H1 (cell line): ENCODE results near the gene MCF2L2. TPM values are rescaled to one million over a fixed set of nuclear protein-coding genes. Genes with fewer than 3 reads are reported as not detected.

ENCODE experiments used
- CTCF ChIA-PET: fragments of 300-600 bp; sonication (Branson Sonifier 250); formaldehyde crosslinking; loops from one replicate; lab custom pipeline; 2021; ENCODE audit not compliant: partially characterized antibody; lab: Charles Lee
- POLR2A ChIA-PET: fragments of 300-600 bp; sonication (Branson Sonifier 250); formaldehyde crosslinking; loops from one replicate; lab custom pipeline; 2021; ENCODE audit warnings: inconsistent platforms; ENCODE audit not compliant: partially characterized antibody; lab: Charles Lee
- DNase-seq, 2 experiments: peaks; one replicate each; pipeline versions ENCODE4 v3.0.0 to v3.0.0-alpha.2; 2010 to 2022; ENCODE audit warnings: low spot score in 2 of 2, low read depth in 1 of 2, mixed read lengths in 1 of 2
- FAIRE-seq: peaks from 2 replicates; lab custom pipeline; 2011; peaks lifted over from hg19 to GRCh38; lab: Jason Lieb, UNC
- H2AFZ ChIP-seq: 2 replicates; pipeline ENCODE4 v1.8.1; 2012; ENCODE audit warnings: low read length, inconsistent platforms
- H2AK5ac ChIP-seq: 2 replicates; pipeline ENCODE4 v1.6.1; 2013; ENCODE audit warnings: low read depth, low read length
- H2BK120ac ChIP-seq: replicated peaks from 2 replicates; pipeline ENCODE3; 2013; ENCODE audit warnings: low read depth, low read length, inconsistent platforms
- H2BK12ac ChIP-seq: 2 replicates; pipeline ENCODE4 v1.6.1; 2013; ENCODE audit warnings: low read depth, low read length
- H2BK15ac ChIP-seq: 2 replicates; pipeline ENCODE4 v1.6.1; 2013; ENCODE audit warnings: low read length
- H2BK20ac ChIP-seq: 2 replicates; pipeline ENCODE4 v1.6.1; 2013; ENCODE audit warnings: low read length
- H2BK5ac ChIP-seq: 2 replicates; pipeline ENCODE4 v1.6.1; 2013; ENCODE audit warnings: low read depth, low read length
- H3K14ac ChIP-seq: 2 replicates; pipeline ENCODE4 v1.6.1; 2013; ENCODE audit warnings: inconsistent platforms; ENCODE audit not compliant: insufficient read length
- H3K18ac ChIP-seq: 2 replicates; pipeline ENCODE4 v1.6.1; 2013; ENCODE audit warnings: low read length; ENCODE audit errors: extremely low read depth
- H3K23ac ChIP-seq: 2 replicates; pipeline ENCODE4 v1.6.1; 2013; ENCODE audit warnings: inconsistent platforms; ENCODE audit not compliant: insufficient read length
- H3K23me2 ChIP-seq: 2 replicates; pipeline ENCODE4 v1.6.1; 2013; ENCODE audit warnings: low read depth, low read length
- H3K27ac ChIP-seq: 2 replicates; pipeline ENCODE4 v1.6.1; 2011; ENCODE audit warnings: low read depth, low read length, inconsistent platforms
- H3K27me3 ChIP-seq, 4 experiments: replicated peaks in 1 of 4; 1 replicate in 1 of 4; 2 replicates in 3 of 4; pipeline versions ENCODE4 v1.6.1 to v1.8.1; 2011 to 2013; ENCODE audit warnings: low read length in 3 of 4, mild to moderate bottlenecking in 3 of 4, inconsistent platforms in 2 of 4, mixed read lengths in 2 of 4, moderate library complexity in 1 of 4; ENCODE audit not compliant: control insufficient read depth in 3 of 4, insufficient read depth in 3 of 4; ENCODE audit errors: extremely low read depth in 1 of 4
- H3K36me3 ChIP-seq, 4 experiments: 2 replicates each; pipeline versions ENCODE4 v1.6.1 to v1.8.1; 2011 to 2013; ENCODE audit warnings: mild to moderate bottlenecking in 4 of 4, low read length in 3 of 4, moderate library complexity in 2 of 4, control low read depth in 1 of 4, inconsistent platforms in 1 of 4; ENCODE audit not compliant: insufficient read depth in 4 of 4, control insufficient read depth in 2 of 4
- H3K4ac ChIP-seq: replicated peaks from 2 replicates; pipeline ENCODE3; 2013; ENCODE audit warnings: low read length, low read depth, mixed read lengths, inconsistent platforms; ENCODE audit not compliant: insufficient read length
- H3K4me1 ChIP-seq, 4 experiments: replicated peaks in 1 of 4; 1 replicate in 1 of 4; 2 replicates in 3 of 4; pipeline versions ENCODE4 v1.6.1 to v1.8.1; 2011 to 2013; ENCODE audit warnings: low read length in 3 of 4, inconsistent platforms in 2 of 4, mixed read lengths in 1 of 4; ENCODE audit not compliant: insufficient read depth in 4 of 4, control insufficient read depth in 3 of 4
- H3K4me2 ChIP-seq, 2 experiments: 2 replicates each; pipeline versions ENCODE4 v1.6.1 to v1.8.1; 2011 to 2013; ENCODE audit warnings: low read depth in 2 of 2, low read length in 2 of 2, control low read depth in 1 of 2, inconsistent platforms in 1 of 2, mild to moderate bottlenecking in 1 of 2; ENCODE audit not compliant: insufficient read depth in 1 of 2
- H3K4me3 ChIP-seq, 4 experiments: fragments of 200-600, 300-600 bp in 1 of 4; sonication (generic), shearing (Covaris generic), sonication (Bioruptor Twin) in 1 of 4; 2 replicates each; pipeline versions ENCODE4 v1.5.1 to v1.8.1; 2011 to 2016; ENCODE audit warnings: low read length in 4 of 4, low read depth in 3 of 4, control low read depth in 2 of 4, inconsistent platforms in 2 of 4, mild to moderate bottlenecking in 2 of 4, mixed read lengths in 1 of 4, moderate library complexity in 1 of 4; ENCODE audit not compliant: insufficient read depth in 2 of 4; ENCODE audit errors: extremely low read depth in 1 of 4
- H3K56ac ChIP-seq: replicated peaks from 2 replicates; pipeline ENCODE3; 2013; ENCODE audit warnings: low read depth, mild to moderate bottlenecking, mixed read lengths, low read length, inconsistent platforms; ENCODE audit not compliant: insufficient read length
- H3K79me1 ChIP-seq: 2 replicates; pipeline ENCODE4 v1.6.1; 2013; ENCODE audit warnings: low read depth, low read length, control low read depth
- H3K79me2 ChIP-seq, 2 experiments: 2 replicates each; pipeline versions ENCODE4 v1.6.1 to v1.8.1; 2012 to 2013; ENCODE audit warnings: low read length in 2 of 2, mild to moderate bottlenecking in 2 of 2, inconsistent platforms in 1 of 2; ENCODE audit not compliant: insufficient read depth in 2 of 2, control insufficient read depth in 1 of 2
- H3K9ac ChIP-seq, 4 experiments: replicated peaks in 1 of 4; 1 replicate in 1 of 4; 2 replicates in 3 of 4; pipeline versions ENCODE4 v1.6.1 to v1.8.1; 2011 to 2013; ENCODE audit warnings: low read depth in 3 of 4, low read length in 3 of 4, control low read depth in 2 of 4, mild to moderate bottlenecking in 2 of 4, moderate library complexity in 2 of 4, inconsistent platforms in 1 of 4; ENCODE audit errors: extremely low read depth in 1 of 4
- H3K9me3 ChIP-seq, 2 experiments: 2 replicates each; pipeline versions ENCODE4 v1.6.1 to v1.8.1; 2012 to 2013; ENCODE audit warnings: mild to moderate bottlenecking in 2 of 2, moderate library complexity in 2 of 2, control low read depth in 1 of 2, inconsistent platforms in 1 of 2, low read depth in 1 of 2, low read length in 1 of 2, mixed read lengths in 1 of 2; ENCODE audit not compliant: insufficient read depth in 2 of 2
- H4K20me1 ChIP-seq, 2 experiments: replicated peaks in 1 of 2; 2 replicates each; pipeline versions ENCODE3 to v1.8.1; 2011 to 2013; ENCODE audit warnings: inconsistent platforms in 2 of 2, low read length in 2 of 2, mild to moderate bottlenecking in 1 of 2; ENCODE audit not compliant: insufficient read depth in 2 of 2, control insufficient read depth in 1 of 2
- H4K5ac ChIP-seq: 2 replicates; pipeline ENCODE4 v1.6.1; 2013; ENCODE audit warnings: low read length, low read depth, mixed read lengths, inconsistent platforms; ENCODE audit not compliant: insufficient read length
- H4K8ac ChIP-seq: 2 replicates; pipeline ENCODE4 v1.8.0; 2013; ENCODE audit warnings: mild to moderate bottlenecking, moderate library complexity, low read length, inconsistent platforms; ENCODE audit not compliant: insufficient read depth; ENCODE audit errors: extremely low read depth
- H4K91ac ChIP-seq: replicated peaks from 2 replicates; pipeline ENCODE3; 2013; ENCODE audit warnings: low read length, mixed read lengths, inconsistent platforms; ENCODE audit not compliant: insufficient read length
- CBX8 ChIP-seq: fragments of 300-800, 300-1000 bp; sonication (generic); IDR thresholded peaks from 2 replicates; pipeline ENCODE4 v1.7.1; 2016; ENCODE audit warnings: low read depth, low read length, borderline replicate concordance
- CTBP2 ChIP-seq: IDR thresholded peaks from 2 replicates; pipeline ENCODE4 v1.7.0; 2011; ENCODE audit warnings: borderline replicate concordance, mild to moderate bottlenecking, moderate library complexity, mixed read lengths, low read length; ENCODE audit not compliant: insufficient read depth, insufficient read length
- EGR1 ChIP-seq: IDR thresholded peaks from 2 replicates; pipeline ENCODE4 v1.6.1; 2011; ENCODE audit warnings: low read depth, low read length, borderline replicate concordance
- EP300 ChIP-seq, 2 experiments: IDR thresholded peaks; 1 replicate in 1 of 2; 2 replicates in 1 of 2; pipeline ENCODE4 v1.6.1; 2011 to 2012; ENCODE audit warnings: low read depth in 2 of 2, low read length in 2 of 2, mild to moderate bottlenecking in 2 of 2, borderline replicate concordance in 1 of 2, inconsistent platforms in 1 of 2, moderate library complexity in 1 of 2
- JUND ChIP-seq: IDR thresholded peaks from 2 replicates; pipeline ENCODE4 v1.6.1; 2011; ENCODE audit warnings: mild to moderate bottlenecking, improper control_type of control experiment, low read length
- KDM4A ChIP-seq: IDR thresholded peaks from one replicate; pipeline ENCODE4 v1.7.1; 2012; ENCODE audit warnings: low read depth, mild to moderate bottlenecking, moderate library complexity, low read length, inconsistent platforms; ENCODE audit not compliant: severe bottlenecking
- MAFK ChIP-seq: IDR thresholded peaks from 2 replicates; pipeline ENCODE4 v1.6.1; 2012; ENCODE audit warnings: low read depth, mild to moderate bottlenecking, improper control_type of control experiment, low read length
- NANOG ChIP-seq: IDR thresholded peaks from 2 replicates; pipeline ENCODE4 v1.6.1; 2011; ENCODE audit warnings: low read length, low read depth, mild to moderate bottlenecking, inconsistent platforms; ENCODE audit not compliant: insufficient read depth, poor library complexity, severe bottlenecking
- RAD21 ChIP-seq, 2 experiments: IDR thresholded peaks in 1 of 2; conservative IDR thresholded peaks in 1 of 2; 2 replicates each; pipeline ENCODE4 v1.6.1; 2011; ENCODE audit warnings: low read depth in 2 of 2, low read length in 2 of 2, improper control_type of control experiment in 1 of 2, inconsistent platforms in 1 of 2, mild to moderate bottlenecking in 1 of 2, moderate library complexity in 1 of 2
- SP2 ChIP-seq: IDR thresholded peaks from 2 replicates; pipeline ENCODE4 v1.6.1; 2012; ENCODE audit warnings: mild to moderate bottlenecking, low read length, inconsistent platforms
- WGBS, 2 experiments: shearing (Covaris generic) in 1 of 2; methylation state at CpG; one replicate each; pipeline versions ENCODE4 v1.1.6 to v1.1.7; 2013 to 2015; ENCODE audit warnings: low lambda C conversion rate in 2 of 2, mixed read lengths in 2 of 2, inconsistent platforms in 1 of 2, low coverage in 1 of 2, missing lambda C conversion rate in 1 of 2; ENCODE audit not compliant: insufficient replicate concordance in 2 of 2, insufficient coverage in 1 of 2, insufficient read length in 1 of 2; ENCODE audit errors: extremely low coverage in 1 of 2, missing lambda C conversion rate in 1 of 2; 5-methylcytosine and 5-hydroxymethylcytosine counted together
- polyA plus RNA-seq, 7 experiments: library from polyadenylated mRNA; depleted of rRNA in 3 of 7; stranded (reverse) in 5 of 7; unstranded in 2 of 7; fragments of >200 nt in 5 of 7; fragments of 200-250 nt in 2 of 7; gene quantifications; 1 replicate in 5 of 7; 2 replicates in 1 of 7; 4 replicates in 1 of 7; pipeline versions ENCODE4 v1.2.1 to v1.2.3, GENCODE V29; 2011 to 2013; ENCODE audit warnings: missing spikeins in 2 of 7, mixed read lengths in 2 of 7
- total RNA-seq: library from RNA; stranded (reverse); fragmentation: NEBNext Ultra II Directional; extraction: Animal tissue kit (Norgen Biotek cat#: 25700); gene quantifications from 2 replicates; pipeline ENCODE4 v1.2.1, GENCODE V29; 2021

The MCF2L2 gene
- total and polyA plus RNA-seq, 2 of the 8 experiments (the other 6 are each of a cell fraction or from before 2014, with no cell fraction given): 4.1 to 13.7 TPM

DNA sequence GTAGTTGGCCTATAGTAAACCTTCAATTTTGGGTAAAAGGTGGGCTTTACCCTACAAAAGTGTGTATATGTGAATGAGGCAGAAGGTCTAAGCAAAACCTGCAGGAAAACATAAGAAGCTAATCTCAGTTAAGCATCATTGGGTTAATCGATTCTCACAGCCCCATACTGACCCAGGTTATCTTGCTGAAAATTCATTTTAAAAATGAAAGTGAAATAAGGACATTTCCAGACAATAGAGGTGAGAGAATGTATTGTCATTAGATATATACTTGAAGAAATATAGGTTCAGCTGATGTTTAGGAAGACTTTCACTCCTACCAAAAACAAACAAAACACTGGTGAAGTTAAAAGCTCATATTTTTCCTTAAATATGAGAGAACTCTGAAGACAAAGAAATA, 85.6 kb downstream of the MCF2L2 start:
- CTCF ChIA-PET: interaction anchor here (0.7 to 0.9 kb wide), 3 partner anchors 42 to 105 kb away, joined by 3 to 4 read pairs (median 3); no protein-coding TSS in a partner anchor
- Histone ChIP-seq H3K4ac (no peak overlapping the region), H2BK5ac (no peak overlapping the region), H3K79me1 (no peaks in the 10 kb centered on the region), H2BK120ac (no peak overlapping the region), H2AK5ac (no peak overlapping the region), H3K4me3 (no peak overlapping the region), H4K5ac (no peak overlapping the region), H3K4me1 (no peaks in the 10 kb centered on the region), H4K91ac (no peak overlapping the region), H3K18ac (no peak overlapping the region), H2BK12ac (no peak overlapping the region), H2BK20ac (no peak overlapping the region), H3K14ac (no peak overlapping the region), H3K36me3 (no peaks in the 10 kb centered on the region), H3K4me2 (no peak overlapping the region), H3K79me2 (no peaks in the 10 kb centered on the region), H3K9ac (no peak overlapping the region), H3K23me2 (no peaks in the 10 kb centered on the region), H3K9me3 (no peaks in the 10 kb centered on the region), H4K8ac (no peak overlapping the region), H2AFZ (no peak overlapping the region), H3K56ac (no peak overlapping the region), H3K23ac (no peak overlapping the region), H3K27me3 (no peaks in the 10 kb centered on the region), H3K27ac (no peak overlapping the region), H4K20me1 (no peaks in the 10 kb centered on the region), H2BK15ac (no peak overlapping the region)
- DNase-seq (no peak), FAIRE-seq (no peak)
- WGBS, 2 experiments: 94% methylated on average over 1 of the region's 1 CpG; no CpG with 5 or more reads in 1 of the 2 experiments
- POLR2A ChIA-PET: no interaction called here
- TF ChIP-seq CTBP2 (no peak), MAFK (no peak), CBX8 (no peak), NANOG (no peak), EP300 (IDR thresholded peaks at IDR 0.05; ENCODE audit: borderline replicate concordance in 1 of 2, low read depth in 2 of 2, low read length in 2 of 2) (no peak), RAD21 (IDR thresholded peaks at IDR 0.05 in 1 of 2, conservative IDR thresholded peaks at IDR 0.05 in 1 of 2; ENCODE audit: low read depth in 2 of 2, low read length in 2 of 2) (no peak), JUND (no peak), EGR1 (no peak), SP2 (no peak), KDM4A (no peak)
